Pulmonary artery endothelial cell (primary cell): ENCODE data around the gene TXNDC12. TPM values are rescaled to one million over a fixed set of nuclear protein-coding genes. Genes with fewer than 3 reads are reported as not detected.
"Not testable (repeated sequence)": the region's sequence is repeated elsewhere in the genome, so short reads cannot be mapped to it uniquely, and the experiment has no call there.

ENCODE experiments used
- DNase-seq: peaks from one replicate; pipeline ENCODE4 v3.0.0-alpha.2; 2011; ENCODE audit warnings: low read depth, low spot score
- total RNA-seq: library from RNA; depleted of rRNA; stranded (reverse); fragments of >200 nt; gene quantifications from 2 replicates; pipeline ENCODE4 v1.2.3, GENCODE V29; 2014

The TXNDC12 gene
- total RNA-seq, result 22.8 and 28.8 TPM in 2 replicates

GRCh38 chr1:52055066-52055865, at the start of gene TXNDC12:
TXNDC12 (minus strand) TSS chr1:52055191; CDS start chr1:52055096, 95 bp downstream.
- peak; percentile 70 for DNase-seq

DNA sequence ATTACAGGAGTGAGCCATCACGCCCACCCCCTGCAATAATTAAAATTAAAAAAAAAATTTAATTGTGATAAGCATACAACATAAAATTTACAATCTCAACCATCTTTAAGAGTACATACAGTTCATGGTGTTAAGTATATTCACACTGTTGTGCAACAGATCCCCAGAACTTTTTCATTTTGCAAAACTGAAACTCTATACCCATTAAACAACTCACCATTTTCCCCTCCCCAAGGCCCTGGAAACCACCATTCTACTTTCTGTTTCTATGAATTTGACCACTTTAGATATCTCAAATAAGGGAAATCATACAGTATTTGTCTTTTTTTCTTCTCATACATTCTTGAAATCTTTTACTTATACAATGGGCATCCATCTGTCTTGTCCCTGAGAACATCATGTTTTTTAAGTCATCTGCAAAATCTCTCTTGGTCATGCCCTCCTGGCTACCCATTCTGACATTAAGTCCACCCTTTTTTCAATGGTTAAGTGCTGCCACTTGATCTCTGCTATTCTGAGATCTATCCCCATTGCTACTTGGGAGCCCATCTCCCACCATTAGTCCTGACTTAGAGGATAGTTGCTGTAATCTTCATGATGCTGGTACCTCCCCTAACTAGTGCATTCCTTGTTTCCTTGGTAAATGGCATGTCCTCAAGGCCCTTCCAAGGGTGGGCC, 47.5 kb upstream of the TXNDC12 start:
- DNase-seq, result no peak

- DNase-seq, result no peak
These were observed 43.3 kb upstream of the TXNDC12 start for GRCh38 chr1:52098139-52098871.

DNA sequence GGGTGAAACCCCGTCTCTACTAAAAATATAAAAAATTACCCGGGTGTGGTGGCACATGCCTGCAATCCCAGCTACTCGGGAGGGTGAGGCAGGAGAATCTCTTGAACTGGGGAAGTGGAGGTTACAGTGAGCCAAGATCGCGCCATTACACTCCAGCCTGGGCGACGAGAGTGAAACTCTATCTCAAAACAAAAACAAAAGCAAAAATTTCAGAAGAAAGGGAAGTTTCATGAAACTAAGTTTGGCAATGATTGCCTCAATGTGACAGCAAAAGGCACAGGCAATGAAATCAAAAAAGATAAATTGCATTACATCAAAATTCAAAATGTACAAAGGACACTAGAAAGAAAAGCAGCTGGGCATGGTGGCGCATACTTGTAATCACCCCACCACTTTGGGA, 41.2 kb upstream of the TXNDC12 start:
- DNase-seq, result no peak

- not testable (repeated sequence) for DNase-seq
These were observed 39.3 kb upstream of the TXNDC12 start for GRCh38 chr1:52094300-52094699.

DNA sequence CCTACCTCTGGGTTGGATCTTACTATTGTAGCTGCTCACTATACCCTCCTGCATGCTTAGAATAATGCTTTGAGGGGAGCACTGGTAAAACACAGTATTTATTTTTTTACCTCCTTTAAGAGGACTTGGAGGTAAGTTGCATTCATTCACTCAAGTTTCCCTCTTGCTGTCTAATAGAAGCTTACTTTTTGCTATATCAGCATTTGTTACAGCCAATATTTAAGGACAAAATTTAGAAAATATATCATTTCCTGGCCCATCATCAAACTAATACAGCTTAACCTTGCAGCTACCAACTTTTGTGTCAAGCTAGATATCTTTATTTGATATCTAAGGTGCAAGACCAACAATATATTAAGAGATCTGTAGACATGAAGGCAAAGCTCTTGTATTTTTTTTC, 32.9 kb upstream of the TXNDC12 start:
- not testable (repeated sequence) for DNase-seq

- DNase-seq, result no peak
These were observed 25.0 kb upstream of the TXNDC12 start for GRCh38 chr1:52080014-52080415.

- not testable (repeated sequence) for DNase-seq
These were observed 22.3 kb upstream of the TXNDC12 start for GRCh38 chr1:52077277-52077676.

GRCh38 chr1:52072291-52072690, 17.3 kb upstream of the TXNDC12 start:
- DNase-seq, result no peak

DNA sequence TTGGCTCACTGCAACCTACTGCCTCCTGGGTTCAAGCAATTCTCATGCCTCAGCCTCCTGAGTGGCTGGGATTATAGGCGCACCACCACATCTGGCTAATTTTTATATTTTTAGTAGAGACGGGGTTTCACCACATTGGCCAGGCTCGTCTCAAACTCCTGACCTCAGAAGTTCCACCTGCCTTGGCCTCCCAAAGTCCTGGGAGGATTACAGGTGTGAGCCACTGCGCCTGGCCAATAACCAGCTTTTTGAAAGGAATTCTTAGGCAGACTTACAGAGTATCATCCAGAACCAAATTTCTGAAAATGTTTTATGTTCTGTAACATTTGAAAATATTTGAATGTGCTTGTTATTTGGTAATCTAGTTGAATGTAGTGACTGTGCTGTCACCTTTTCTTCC, 15.7 kb upstream of the TXNDC12 start:
- no peak for DNase-seq

DNA sequence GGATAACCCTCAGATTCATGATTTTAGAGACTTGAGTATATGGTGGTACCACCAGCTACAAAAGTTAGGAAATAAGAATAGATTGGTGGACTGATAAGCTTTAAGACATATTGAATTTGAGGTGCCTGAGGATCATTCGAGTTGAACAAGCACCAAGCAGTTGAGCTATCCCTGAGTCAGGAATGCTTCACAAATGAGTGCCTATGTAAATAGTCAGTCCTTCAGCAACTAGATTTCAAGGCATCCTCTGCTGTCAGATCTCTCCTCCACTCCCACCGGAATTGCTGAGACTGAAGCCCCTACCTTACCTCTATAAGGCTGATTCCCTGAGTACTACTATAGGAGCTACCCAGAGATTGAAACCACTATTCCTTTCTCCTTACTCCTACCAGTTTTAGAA, 8.2 kb upstream of the TXNDC12 start:
- DNase-seq, result no peak

DNA sequence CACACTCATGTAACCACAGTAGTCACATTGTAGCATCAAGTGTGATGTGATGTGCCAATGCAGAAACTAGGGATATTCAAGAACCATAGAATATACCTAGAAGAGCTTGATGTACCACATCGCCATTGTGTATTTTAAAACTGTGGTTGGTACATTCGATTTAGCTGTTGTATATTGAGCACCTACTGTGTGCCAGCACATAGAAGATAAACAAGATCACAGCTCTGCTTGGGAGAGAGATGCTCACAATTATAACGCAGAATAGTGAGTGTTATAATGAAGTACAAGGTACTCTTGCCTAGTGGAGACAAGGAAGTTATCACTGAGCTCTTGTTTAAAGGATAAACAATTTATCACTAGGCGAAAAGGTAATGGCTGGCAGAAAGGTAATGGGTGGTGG, 5.8 kb upstream of the TXNDC12 start:
- no peak for DNase-seq

GRCh38 chr1:52059888-52060287, 4.9 kb upstream of the TXNDC12 start:
- DNase-seq, result no peak

DNA sequence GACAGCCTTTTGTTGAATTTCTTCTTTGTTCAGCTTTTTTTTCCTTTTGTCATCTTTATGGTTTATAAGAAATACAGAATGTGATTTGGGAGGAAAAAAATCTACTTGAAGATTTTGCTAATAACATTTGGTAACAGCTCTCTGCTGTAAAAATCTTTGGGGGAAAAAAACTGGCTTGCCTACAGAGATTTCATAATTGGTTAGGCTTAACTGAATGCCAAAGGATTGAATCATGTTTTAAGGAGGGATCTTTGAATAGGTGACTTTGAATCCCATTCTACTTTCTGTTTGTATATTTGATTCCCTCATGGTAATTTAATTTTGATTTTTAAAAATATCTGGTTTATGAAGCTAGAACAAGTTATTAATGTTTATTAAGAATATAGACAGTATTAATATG, 4.3 kb upstream of the TXNDC12 start:
- no peak for DNase-seq

GRCh38 chr1:52057876-52058415, 3.0 kb upstream of the TXNDC12 start:
- DNase-seq, result no peak

GRCh38 chr1:52057255-52057654, 2.3 kb upstream of the TXNDC12 start:
- DNase-seq, result no peak

DNA sequence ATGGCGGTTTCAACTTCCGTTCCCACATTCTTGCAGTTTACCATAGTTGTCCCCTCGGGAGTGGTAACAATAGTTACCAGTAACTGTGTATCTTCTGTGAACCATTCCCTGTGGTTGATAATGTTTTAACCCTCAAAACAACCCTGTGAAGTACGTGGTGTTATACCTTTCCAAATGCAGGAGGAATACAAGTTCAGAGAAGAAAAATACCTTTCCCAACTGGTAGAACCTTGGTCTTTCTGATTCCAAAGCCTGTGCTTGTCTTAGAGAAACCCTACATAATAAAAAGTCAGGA, 1.9 kb upstream of the TXNDC12 start:
- DNase-seq, result no peak

- peak; percentile 66 for DNase-seq
These were observed 1.4 kb upstream of the TXNDC12 start, which contains the start of gene BTF3L4 for GRCh38 chr1:52056163-52056936. BTF3L4 (plus strand) TSS chr1:52056295; CDS start chr1:52059848, 3,553 bp downstream.

- no peak for DNase-seq
These were observed 823 bp upstream of the TXNDC12 start for GRCh38 chr1:52055866-52056162.

DNA sequence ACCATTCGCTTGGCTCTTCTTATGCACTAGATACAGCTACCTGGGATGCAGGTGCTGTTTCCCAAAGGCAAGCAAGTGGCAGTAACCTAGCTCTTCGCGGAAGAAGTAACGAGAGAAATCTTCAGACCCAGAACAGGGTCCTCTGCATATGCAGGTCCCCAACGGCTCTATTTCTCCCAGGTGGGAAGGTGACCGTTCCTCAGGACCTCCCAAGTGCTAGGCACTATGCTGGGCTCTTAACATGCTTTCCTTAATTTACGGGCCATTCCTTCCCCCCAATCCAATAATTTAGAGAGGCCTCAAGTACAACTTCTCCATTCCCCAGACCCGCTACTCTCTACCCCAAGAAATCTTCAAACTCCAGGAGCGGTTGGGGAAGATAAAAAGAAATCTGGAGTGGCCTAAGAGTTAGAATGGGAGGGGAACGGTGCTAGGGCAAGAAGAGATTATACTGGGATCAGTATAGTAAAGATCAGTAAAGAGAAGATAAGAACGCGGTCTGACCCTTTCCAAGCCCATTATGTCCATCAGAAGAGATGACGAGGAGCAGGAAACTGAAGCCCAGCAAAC, 410 bp downstream of the TXNDC12 start:
- no peak for DNase-seq

- no peak for DNase-seq
These were observed 1.1 kb downstream of the TXNDC12 start for GRCh38 chr1:52053862-52054261.
